ENCODE results near the gene SKIC8.
A peak's percentile ranks its signal among the peaks of the same experiment; 100 is the strongest.

Gene SKIC8

DNA sequence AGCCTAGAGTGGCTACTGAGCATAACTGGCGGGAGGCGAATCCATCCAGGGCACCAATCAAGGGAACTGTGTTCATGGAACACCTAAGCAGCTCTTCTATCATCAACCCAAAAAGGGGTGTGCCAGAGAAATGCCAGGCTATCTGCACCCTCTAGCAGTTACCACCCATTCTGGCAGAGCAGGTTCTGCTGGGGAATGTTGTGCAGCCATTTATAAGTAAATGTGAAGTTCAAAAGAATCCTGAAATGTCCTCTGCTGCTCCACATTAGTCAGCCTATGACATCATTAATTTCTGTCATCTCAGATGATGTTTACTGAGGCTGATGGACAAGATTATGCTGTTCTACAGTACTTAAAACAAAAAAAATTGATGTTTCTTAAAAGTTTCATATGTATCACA is 7.7 kb downstream of the SKIC8 start:
- no peak for DNase-seq (ENCODE audit: low read depth)

DNA sequence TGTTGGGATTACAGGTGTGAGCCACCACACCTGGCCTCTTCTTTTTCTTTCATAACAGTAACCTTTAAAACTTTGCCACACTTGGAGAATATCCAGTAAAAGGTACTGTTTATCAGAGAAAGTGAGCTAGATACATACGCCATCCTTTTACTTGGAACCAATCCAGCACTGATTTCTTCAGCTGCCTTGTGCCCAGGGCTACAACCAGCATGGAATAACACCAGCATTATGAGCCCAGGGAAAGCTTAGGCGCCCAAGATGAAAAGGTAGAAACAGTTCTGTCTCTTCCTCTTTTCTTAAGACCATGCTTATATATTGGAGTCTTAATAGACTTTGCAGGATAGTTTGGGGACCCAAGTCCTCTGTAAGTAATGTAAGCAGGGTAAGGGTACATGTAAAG is 8.4 kb downstream of the SKIC8 start:
- DNase-seq (ENCODE audit: low read depth) = no peak

DNA sequence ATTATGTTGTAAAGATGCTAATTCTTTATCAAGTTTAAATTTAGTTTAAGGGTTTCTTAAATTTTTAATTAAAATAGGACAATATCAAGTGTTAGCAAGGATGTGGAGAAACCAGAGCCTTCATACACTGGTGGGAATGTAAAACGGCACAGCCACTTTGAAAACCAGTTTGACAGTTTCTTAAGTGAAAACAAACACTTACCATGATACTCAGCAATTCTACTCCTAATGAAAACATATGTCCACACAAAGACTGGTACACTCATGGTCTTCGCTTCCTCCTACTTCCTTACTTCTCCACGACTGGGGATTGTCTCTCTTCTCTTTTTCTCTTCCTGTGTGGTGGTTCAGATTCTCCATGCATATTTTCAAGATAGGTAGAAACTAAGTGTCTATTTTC is 9.2 kb downstream of the SKIC8 start:
- no peak for DNase-seq (ENCODE audit: low read depth)

- no peak for DNase-seq (ENCODE audit: low read depth)
Measured at GRCh38 chr15:78284758-78285157, 14.7 kb downstream of the SKIC8 start.

- no peak for DNase-seq (ENCODE audit: low read depth)
Measured at GRCh38 chr15:78282324-78282723, 17.1 kb downstream of the SKIC8 start.

DNA sequence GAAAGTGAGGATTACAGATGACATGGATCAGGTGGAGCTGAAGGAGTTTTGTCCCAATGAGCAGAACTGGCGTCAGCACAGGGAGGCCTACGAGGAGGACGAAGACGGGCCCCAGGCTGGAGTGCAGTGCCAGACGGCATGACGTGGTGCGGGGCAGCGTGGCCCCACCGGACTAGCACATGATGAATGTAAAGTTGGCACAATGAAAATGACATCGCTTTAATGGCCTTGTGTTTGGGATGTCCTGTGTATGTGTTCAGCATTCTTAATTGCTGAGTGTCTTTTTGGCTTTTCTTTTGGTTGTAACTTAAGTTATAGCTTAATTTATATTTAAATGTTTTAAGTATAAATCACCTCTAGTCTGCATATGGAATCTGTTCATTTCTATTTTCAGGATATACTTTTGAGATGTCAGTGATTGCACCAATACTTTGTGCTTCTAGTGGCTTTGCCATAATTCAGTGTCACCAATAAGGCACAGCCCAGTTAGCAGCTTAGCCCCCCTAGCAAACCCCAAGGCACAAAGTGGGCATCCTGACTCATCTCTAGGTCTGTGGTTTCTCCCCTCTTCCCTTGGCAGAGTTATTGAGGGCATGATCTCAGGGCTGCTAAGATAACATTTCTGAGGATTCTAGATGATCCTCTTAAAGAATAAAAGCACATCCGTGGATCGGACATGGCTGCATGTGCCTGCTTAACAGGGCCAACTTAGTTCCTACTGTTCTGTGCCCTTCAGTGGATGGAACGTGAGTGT is 18.9 kb downstream of the SKIC8 start:
- DNase-seq (ENCODE audit: low read depth) = no peak

- DNase-seq (ENCODE audit: low read depth) = no peak
Measured at GRCh38 chr15:78276064-78276943, 23.1 kb downstream of the SKIC8 start.

DNA sequence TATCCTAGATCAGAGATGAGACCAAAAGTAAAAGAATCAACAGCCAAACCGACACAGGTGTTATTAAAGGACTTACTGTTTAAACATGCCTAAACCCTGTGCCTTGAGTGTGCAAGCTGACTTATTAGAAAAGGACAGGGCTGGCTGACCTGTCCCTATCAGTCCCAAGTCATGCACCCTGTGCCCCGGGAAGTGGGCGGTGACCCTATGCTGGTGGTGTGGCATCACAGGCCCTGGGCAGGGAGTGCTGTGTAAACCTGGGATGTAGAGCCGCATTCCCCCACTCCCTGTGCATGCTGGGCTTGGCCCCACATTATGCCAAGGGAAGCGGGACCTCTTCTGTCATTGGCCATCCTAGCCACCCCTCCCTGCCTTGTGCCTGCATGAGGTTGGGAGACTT is 24.4 kb downstream of the SKIC8 start:
- no peak for DNase-seq (ENCODE audit: low read depth)

- DNase-seq (ENCODE audit: low read depth) = no peak
Measured at GRCh38 chr15:78272776-78273175, 26.6 kb downstream of the SKIC8 start.

GRCh38 chr15:78272316-78272715 is 27.1 kb downstream of the SKIC8 start:
- DNase-seq (ENCODE audit: low read depth) = no peak

- DNase-seq (ENCODE audit: low read depth) = no peak
Measured at GRCh38 chr15:78266806-78267205, 32.6 kb downstream of the SKIC8 start.

- DNase-seq (ENCODE audit: low read depth) = no peak
Measured at GRCh38 chr15:78266229-78266628, 33.2 kb downstream of the SKIC8 start.

DNA sequence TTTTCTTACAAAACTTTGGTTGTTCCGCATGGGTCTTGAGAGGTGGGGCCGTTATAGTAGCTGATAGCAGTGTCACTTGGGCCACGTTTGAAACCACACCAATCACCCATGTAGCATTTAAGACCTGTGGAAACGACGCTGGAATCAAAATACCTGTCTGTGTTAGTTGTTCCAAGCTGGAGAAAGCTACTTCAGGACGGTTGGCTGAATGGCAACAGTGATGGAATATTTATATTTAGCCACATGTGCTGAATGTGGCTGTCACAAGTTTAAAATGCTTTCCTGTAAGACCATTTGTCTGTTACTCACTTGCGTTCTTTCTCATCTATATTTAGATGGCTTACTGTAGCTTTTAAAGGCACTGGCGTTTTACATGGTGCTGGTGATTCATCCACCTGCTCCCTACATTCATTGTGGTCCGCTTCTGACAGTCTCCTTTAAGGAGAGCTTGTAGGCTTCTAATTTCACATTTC is 33.6 kb downstream of the SKIC8 start:
- peak; percentile 8 for DNase-seq (ENCODE audit: low read depth)

DNA sequence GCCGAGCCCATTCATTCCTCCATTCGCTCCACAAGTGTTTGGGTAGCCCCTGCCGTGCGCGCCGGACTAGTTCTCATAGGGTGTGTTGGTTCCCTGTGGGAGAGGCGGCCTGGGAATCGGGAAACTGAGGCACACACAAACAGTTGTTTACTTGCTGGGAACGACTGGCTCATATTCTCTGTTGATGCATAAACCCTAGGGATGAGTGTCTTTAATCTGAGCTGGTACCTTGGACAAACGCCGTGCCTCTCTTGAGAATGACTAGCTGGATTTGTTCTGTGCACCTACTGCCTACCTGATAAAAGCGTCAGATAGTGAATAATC is 34.3 kb downstream of the SKIC8 start:
- no peak for DNase-seq (ENCODE audit: low read depth)

DNA sequence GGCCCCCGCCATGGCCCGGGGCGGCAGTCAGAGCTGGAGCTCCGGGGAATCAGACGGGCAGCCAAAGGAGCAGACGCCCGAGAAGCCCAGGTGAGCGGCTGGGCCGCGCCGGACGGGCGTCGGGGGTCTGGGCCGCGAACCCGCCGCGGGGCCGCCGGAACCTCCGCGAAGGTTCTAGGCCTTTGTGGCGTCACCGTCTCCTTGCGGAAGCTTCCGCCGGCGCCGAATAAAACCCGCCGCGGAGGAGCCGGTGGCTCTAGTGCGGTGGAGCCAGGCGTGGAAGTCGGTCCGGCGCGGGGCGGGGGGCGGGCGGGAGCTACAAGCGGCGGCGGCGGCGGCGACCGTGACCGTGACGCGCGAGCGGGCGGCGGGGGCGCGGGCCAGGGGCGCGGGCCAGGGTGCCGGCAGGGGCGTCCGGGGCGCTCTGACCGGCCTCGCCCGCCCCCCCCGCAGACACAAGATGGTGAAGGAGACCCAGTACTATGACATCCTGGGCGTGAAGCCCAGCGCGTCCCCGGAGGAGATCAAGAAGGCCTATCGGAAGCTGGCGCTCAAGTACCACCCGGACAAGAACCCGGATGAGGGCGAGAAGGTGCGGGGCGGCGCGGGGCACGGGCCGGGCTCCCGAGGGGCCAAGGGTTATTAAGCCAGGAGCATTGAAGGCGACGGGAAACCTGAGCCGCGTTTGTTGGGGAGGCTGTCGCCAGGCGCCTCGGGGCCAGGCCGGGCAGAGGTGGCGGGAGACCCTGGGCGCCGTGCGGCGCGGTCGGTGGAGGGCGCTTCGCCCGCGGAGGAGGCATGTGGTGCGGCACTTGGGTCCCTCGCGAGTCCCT is 34.9 kb downstream of the SKIC8 start, which contains the start of gene DNAJA4:
TSS of gene DNAJA4 (plus strand) at position 259 of the 833 bp plus-strand sequence. CDS start at position 461, 202 bp downstream.
- DNase-seq (ENCODE audit: low read depth) = peak; percentile 49

GRCh38 chr15:78263907-78264303 is 35.5 kb downstream of the SKIC8 start:
- DNase-seq (ENCODE audit: low read depth) = no peak

- no peak for DNase-seq (ENCODE audit: low read depth)
Measured at GRCh38 chr15:78263351-78263781, 36.0 kb downstream of the SKIC8 start.

DNA sequence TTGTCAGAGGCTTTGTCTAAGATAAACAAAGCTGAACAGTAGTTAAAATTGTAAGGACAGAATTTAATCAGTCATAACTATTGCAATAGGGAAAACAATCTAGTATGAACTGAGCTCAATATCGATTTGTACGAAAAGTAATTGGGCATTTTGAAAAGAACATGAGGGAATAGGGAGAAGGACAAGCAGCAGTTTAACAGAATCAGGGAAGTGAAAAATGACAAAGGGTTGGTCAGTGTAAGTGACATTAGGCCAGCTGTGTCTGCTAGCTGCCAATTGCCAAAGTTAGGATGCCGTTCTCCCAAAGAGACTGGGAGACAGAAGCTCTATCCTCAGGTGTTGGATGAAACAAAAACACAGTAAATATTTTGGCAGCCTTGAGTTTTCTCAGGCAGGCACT is 38.3 kb downstream of the SKIC8 start:
- DNase-seq (ENCODE audit: low read depth) = no peak

GRCh38 chr15:78260489-78260888 is 38.9 kb downstream of the SKIC8 start:
- no peak for DNase-seq (ENCODE audit: low read depth)

- DNase-seq (ENCODE audit: low read depth) = no peak
Measured at GRCh38 chr15:78259232-78259631, 40.2 kb downstream of the SKIC8 start.

- no peak for DNase-seq (ENCODE audit: low read depth)
Measured at GRCh38 chr15:78257681-78258080, 41.7 kb downstream of the SKIC8 start.

DNA sequence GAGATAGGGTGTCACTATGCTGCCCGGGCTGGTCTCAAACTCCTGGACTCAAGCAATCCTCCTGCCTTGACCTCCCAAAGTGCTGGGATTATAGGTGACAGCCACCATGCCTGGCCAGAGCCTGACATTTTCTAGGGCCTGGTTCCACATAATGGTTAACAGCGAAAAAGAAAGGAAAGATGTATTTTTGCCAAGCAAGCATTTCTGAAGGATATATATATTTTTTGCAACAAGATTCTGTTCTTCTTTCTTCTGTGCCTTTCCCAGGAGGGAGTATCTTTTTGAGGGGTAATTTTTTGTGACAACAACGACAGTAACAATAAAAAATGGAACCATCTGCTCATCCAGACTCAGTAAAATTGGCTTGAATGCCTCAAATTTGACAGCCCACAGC is 43.4 kb downstream of the SKIC8 start:
- no peak for DNase-seq (ENCODE audit: low read depth)

All from fibroblast of gingiva (primary cell).